ENCODE results near the gene OGFOD2. TPM values are rescaled to one million over a fixed set of nuclear protein-coding genes. Genes with fewer than 3 reads are reported as not detected.

Gene OGFOD2
- total and polyA plus RNA-seq, 9 of the 15 experiments (the other 6 are each of a cell fraction or from before 2014, with no cell fraction given): 1.4 to 111 (median 18.5) TPM

DNA sequence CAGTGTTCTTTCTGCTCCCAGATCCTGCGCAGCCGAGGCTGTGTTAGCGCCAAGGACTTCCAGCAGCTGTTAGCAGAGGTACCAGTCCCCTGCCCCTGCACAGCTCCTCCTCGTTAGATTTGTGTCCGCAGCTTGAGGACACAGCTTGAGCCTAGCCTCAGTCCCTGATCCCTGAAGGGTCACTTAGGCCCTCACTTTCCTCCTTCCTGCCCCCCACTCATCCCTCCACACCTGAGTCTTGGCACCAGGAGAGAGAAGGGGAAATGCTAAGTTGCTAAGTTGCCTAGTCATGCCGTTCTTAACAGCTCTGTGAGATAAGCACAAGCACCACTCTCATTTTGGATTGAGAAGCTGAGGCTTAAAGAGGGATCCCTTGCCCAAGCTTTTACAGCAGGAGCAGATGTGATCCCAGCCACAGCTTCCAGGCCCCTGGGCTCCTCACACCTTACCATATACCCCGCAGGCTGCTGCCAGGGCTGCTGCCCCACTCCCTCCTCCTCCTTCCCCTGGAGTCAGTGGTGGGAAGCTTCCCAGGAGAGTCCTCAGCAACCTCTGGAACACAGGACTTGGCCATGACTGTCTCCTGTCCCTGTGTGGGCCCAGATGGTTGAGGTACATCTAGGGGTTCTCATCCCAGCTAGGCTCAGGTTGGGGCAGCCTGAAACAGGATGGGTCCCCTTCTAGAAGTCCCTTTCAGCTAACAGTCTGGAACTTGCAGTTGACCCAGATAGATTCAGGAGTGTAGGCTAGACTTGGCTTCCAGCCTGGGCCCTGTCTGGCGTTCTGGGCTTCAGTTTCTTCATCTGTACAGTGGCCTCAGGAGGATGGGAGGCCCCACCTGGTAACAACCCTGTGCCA lies 975 bp downstream of the OGFOD2 start (continued):
- TF ChIP-seq MYC (IDR thresholded peaks at IDR 0.05; ENCODE audit: low read depth, low read length): no peak
- TF ChIP-seq MYC (CRISPR knock-in tag; IDR thresholded peaks at IDR 0.05; ENCODE audit: borderline replicate concordance, low read depth): no peak
- 0 out of 4 replicates have a peak, but pooled peaks of 1 of the 2 experiments have one; percentile 57 for TF ChIP-seq UBTF (IDR thresholded peaks at IDR 0.05; ENCODE audit: borderline replicate concordance in 1 of 2, low read depth in 2 of 2, low read length in 2 of 2)
- TF ChIP-seq KDM1A (IDR thresholded peaks at IDR 0.05): peak in 1 of 2 experiments; percentile 49; a peak in 1 of 4 replicates
- no peak for TF ChIP-seq ZNF551 (CRISPR knock-in tag; IDR thresholded peaks at IDR 0.05)
- TF ChIP-seq ZNF263 (CRISPR knock-in tag; IDR thresholded peaks at IDR 0.05; ENCODE audit: borderline replicate concordance): peak; percentile 35; the same call in 1 of the 2 replicates
- TF ChIP-seq NFIC (IDR thresholded peaks at IDR 0.05): peak; percentile 58
- peak; percentile 26; the same call in 1 of the 2 replicates for TF ChIP-seq NFE2L1 (tag; IDR thresholded peaks at IDR 0.05; ENCODE audit: borderline replicate concordance, low read depth)
- TF ChIP-seq TBP (optimal IDR thresholded peaks at IDR 0.05; ENCODE audit: low read depth, low read length): peak; percentile 33
- TF ChIP-seq CHD4 (IDR thresholded peaks at IDR 0.05; ENCODE audit: insufficient read depth, insufficient replicate concordance, low read depth, low read length, poor library complexity, severe bottlenecking): no peak
- peak; percentile 65; the same call in 1 of the 2 replicates for TF ChIP-seq SMARCE1 (IDR thresholded peaks at IDR 0.05)
- no peak; the same call in 1 of the 2 replicates for TF ChIP-seq ZNF740 (CRISPR knock-in tag; IDR thresholded peaks at IDR 0.05)
- no peak for TF ChIP-seq ZNF740 (tag; IDR thresholded peaks at IDR 0.05)
- TF ChIP-seq MED1 (CRISPR knock-in tag; IDR thresholded peaks at IDR 0.05; ENCODE audit: borderline replicate concordance): no peak
- peak; percentile 99 for TF ChIP-seq NFE2 (IDR thresholded peaks at IDR 0.05; ENCODE audit: low read depth)
- TF ChIP-seq JUNB (CRISPR knock-in tag; conservative IDR thresholded peaks at IDR 0.05): no peak
- TF ChIP-seq, protein P1, sequence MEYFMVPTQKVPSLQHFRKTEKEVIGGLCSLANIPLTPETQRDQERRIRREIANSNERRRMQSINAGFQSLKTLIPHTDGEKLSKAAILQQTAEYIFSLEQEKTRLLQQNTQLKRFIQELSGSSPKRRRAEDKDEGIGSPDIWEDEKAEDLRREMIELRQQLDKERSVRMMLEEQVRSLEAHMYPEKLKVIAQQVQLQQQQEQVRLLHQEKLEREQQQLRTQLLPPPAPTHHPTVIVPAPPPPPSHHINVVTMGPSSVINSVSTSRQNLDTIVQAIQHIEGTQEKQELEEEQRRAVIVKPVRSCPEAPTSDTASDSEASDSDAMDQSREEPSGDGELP (CRISPR knock-in tag; IDR thresholded peaks at IDR 0.05; ENCODE audit: borderline replicate concordance): 0 out of 2 replicates have a peak, but pooled peaks have one; percentile 46
- TF ChIP-seq ATF7 (IDR thresholded peaks at IDR 0.05): 0 out of 2 replicates have a peak, but pooled peaks have one; percentile 9
- no peak for TF ChIP-seq RB1 (IDR thresholded peaks at IDR 0.05; ENCODE audit: low read depth)
- peak; percentile 81 for TF ChIP-seq ARID1B (IDR thresholded peaks at IDR 0.05)
- TF ChIP-seq, protein P2, sequence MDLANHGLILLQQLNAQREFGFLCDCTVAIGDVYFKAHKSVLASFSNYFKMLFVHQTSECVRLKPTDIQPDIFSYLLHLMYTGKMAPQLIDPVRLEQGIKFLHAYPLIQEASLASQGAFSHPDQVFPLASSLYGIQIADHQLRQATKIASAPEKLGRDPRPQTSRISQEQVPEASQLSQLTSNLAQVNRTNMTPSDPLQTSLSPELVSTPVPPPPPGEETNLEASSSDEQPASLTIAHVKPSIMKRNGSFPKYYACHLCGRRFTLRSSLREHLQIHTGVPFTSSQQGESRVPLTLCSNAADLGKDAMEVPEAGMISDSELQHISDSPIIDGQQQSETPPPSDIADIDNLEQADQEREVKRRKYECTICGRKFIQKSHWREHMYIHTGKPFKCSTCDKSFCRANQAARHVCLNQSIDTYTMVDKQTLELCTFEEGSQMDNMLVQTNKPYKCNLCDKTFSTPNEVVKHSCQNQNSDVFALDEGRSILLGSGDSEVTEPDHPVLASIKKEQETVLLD (IDR thresholded peaks at IDR 0.05): peak; percentile 59
- no peak for TF ChIP-seq ZKSCAN3 (CRISPR knock-in tag; IDR thresholded peaks at IDR 0.05)
- TF ChIP-seq ZNF347 (CRISPR knock-in tag; IDR thresholded peaks at IDR 0.05; ENCODE audit: low read depth): no peak

Measured in K562 (cell line).